Measurements from ENCODE around the gene PPP1R14B. TPM values are rescaled to one million over a fixed set of nuclear protein-coding genes. Genes with fewer than 3 reads are reported as not detected.

PPP1R14B gene
- total RNA-seq, 1 donor from 2014 or later: 187 TPM

- Mint-ChIP-seq H3K4me3 (no peak overlapping the region), H3K27ac (no peak overlapping the region), H3K27me3 (no peaks in the 10 kb centered on the region), H3K36me3 (no peaks in the 10 kb centered on the region), H3K9me3 (no peaks in the 10 kb centered on the region), H3K4me1 (ENCODE audit: unreplicated experiment) (peaks cover 4% of the 10 kb centered on the region)
- no peak for DNase-seq (ENCODE audit: extremely low spot score, unreplicated experiment)
- no peak for TF ChIP-seq CTCF (conservative IDR thresholded peaks at IDR 0.05)
Measured at GRCh38 chr11:64222651-64223000, 24.1 kb downstream of the PPP1R14B start.

GRCh38 chr11:64220798-64221197 is 25.9 kb downstream of the PPP1R14B start:
- Mint-ChIP-seq H3K4me3 (no peak overlapping the region), H3K27ac (no peak overlapping the region), H3K9me3 (no peaks in the 10 kb centered on the region), H3K27me3 (no peaks in the 10 kb centered on the region), H3K36me3 (no peaks in the 10 kb centered on the region), H3K4me1 (ENCODE audit: unreplicated experiment) (peaks cover 4% of the 10 kb centered on the region)
- TF ChIP-seq CTCF (conservative IDR thresholded peaks at IDR 0.05): no peak
- DNase-seq (ENCODE audit: extremely low spot score, unreplicated experiment): no peak

- peaks cover 3% of the 10 kb centered on the region for H3K4me1 Mint-ChIP-seq (ENCODE audit: unreplicated experiment)
- TF ChIP-seq CTCF (conservative IDR thresholded peaks at IDR 0.05): no peak
- no peaks in the 10 kb centered on the region for H3K27me3 Mint-ChIP-seq
- H3K4me3 Mint-ChIP-seq: no peak overlapping the region
- no peaks in the 10 kb centered on the region for H3K9me3 Mint-ChIP-seq
- DNase-seq (ENCODE audit: extremely low spot score, unreplicated experiment): no peak
- no peak overlapping the region for H3K27ac Mint-ChIP-seq
- peaks cover under 1% of the 10 kb centered on the region for H3K36me3 Mint-ChIP-seq
Measured at GRCh38 chr11:64220271-64220670, 26.5 kb downstream of the PPP1R14B start.

- Mint-ChIP-seq H3K9me3 (no peaks in the 10 kb centered on the region), H3K27me3 (no peaks in the 10 kb centered on the region), H3K4me3 (no peak overlapping the region), H3K4me1 (ENCODE audit: unreplicated experiment) (no peaks in the 10 kb centered on the region), H3K36me3 (peaks cover 4% of the 10 kb centered on the region), H3K27ac (no peak overlapping the region)
- no peak for TF ChIP-seq CTCF (conservative IDR thresholded peaks at IDR 0.05)
- DNase-seq (ENCODE audit: extremely low spot score, unreplicated experiment): no peak
Measured at GRCh38 chr11:64219755-64220154, 27.0 kb downstream of the PPP1R14B start.

- Mint-ChIP-seq H3K9me3 (no peaks in the 10 kb centered on the region), H3K36me3 (peaks cover 4% of the 10 kb centered on the region), H3K4me3 (no peak overlapping the region), H3K4me1 (ENCODE audit: unreplicated experiment) (no peaks in the 10 kb centered on the region), H3K27ac (no peak overlapping the region), H3K27me3 (no peaks in the 10 kb centered on the region)
- TF ChIP-seq CTCF (conservative IDR thresholded peaks at IDR 0.05): no peak
- no peak for DNase-seq (ENCODE audit: extremely low spot score, unreplicated experiment)
Measured at GRCh38 chr11:64219354-64219684, 27.4 kb downstream of the PPP1R14B start.

GRCh38 chr11:64218628-64219353 is 28.0 kb downstream of the PPP1R14B start:
- Mint-ChIP-seq H3K36me3 (peaks cover 4% of the 10 kb centered on the region), H3K4me3 (no peak overlapping the region), H3K27me3 (no peaks in the 10 kb centered on the region), H3K27ac (no peak overlapping the region), H3K9me3 (no peaks in the 10 kb centered on the region), H3K4me1 (ENCODE audit: unreplicated experiment) (no peaks in the 10 kb centered on the region)
- DNase-seq (ENCODE audit: extremely low spot score, unreplicated experiment): no peak
- TF ChIP-seq CTCF (conservative IDR thresholded peaks at IDR 0.05): no peak
